ENCODE results near the gene DUS1L.

DNA sequence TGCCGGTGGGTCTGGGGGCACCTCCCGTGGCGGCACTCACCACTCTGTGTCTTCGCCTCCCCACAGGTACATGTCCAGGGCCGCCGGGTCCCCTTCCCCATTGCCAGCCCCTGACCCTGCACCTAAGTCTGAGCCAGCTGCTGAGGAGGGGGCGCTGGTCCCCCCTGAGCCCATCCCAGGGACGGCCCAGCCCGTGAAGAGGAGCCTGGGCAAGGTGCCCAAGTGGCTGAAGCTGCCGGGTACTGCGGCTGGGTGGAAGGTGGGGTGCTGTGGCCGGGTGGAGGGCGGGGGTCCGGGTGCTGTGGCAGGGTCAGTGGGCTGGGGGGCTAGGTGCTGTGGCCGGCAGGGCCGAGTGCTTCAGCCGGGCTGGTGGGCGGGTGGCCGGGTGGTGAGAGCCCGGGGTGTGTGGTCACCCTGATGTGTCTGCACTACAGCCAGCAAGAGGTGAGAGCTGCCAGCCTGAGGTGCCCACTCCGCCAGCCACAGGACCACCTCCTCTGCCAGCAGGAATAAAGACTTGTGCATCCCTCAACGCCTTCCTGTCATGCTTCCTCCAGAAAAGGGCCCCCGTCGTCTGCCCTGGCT lies 48.6 kb downstream of the DUS1L start:
- no peak for TF ChIP-seq POLR2AphosphoS5 (IDR thresholded peaks at IDR 0.05; ENCODE audit: low read depth, low read length)
- no peak for TF ChIP-seq POLR2A (IDR thresholded peaks at IDR 0.05; ENCODE audit: low read depth, low read length)
- no peak for TF ChIP-seq TAF1 (IDR thresholded peaks at IDR 0.05; ENCODE audit: low read depth, low read length)
- TF ChIP-seq PAX5 (IDR thresholded peaks at IDR 0.05; ENCODE audit: insufficient read depth, low read length, severe bottlenecking) = no peak
- no peak for TF ChIP-seq SPI1 (IDR thresholded peaks at IDR 0.05; ENCODE audit: low read depth, low read length)
- TF ChIP-seq POU2F2 (IDR thresholded peaks at IDR 0.05; ENCODE audit: low read depth, low read length) = no peak

All from GM12891 (cell line).